GM10266 (cell line): ENCODE data around the gene GLE1.
"Not testable (repeated sequence)": the region's sequence is repeated elsewhere in the genome, so short reads cannot be mapped to it uniquely, and the experiment has no call there.

Experiments
- DNase-seq: peaks from one replicate; pipeline ENCODE4 v3.0.0; 2012; ENCODE audit errors: extremely low spot score
- CTCF ChIP-seq: IDR thresholded peaks from 2 replicates; pipeline ENCODE4 v1.5.1; 2012; ENCODE audit warnings: mild to moderate bottlenecking, low read depth; ENCODE audit not compliant: control insufficient read depth, insufficient read depth; ENCODE audit errors: missing control alignments

Gene GLE1

GRCh38 chr9:128580731-128581130 is 76.2 kb downstream of the GLE1 start:
- TF ChIP-seq CTCF, result no peak
- DNase-seq, result no peak

GRCh38 chr9:128585155-128585554 is 80.6 kb downstream of the GLE1 start:
- DNase-seq, result not testable (repeated sequence)

- DNase-seq, result not testable (repeated sequence)
Measured at GRCh38 chr9:128586934-128587333, 82.4 kb downstream of the GLE1 start.

- no peak for TF ChIP-seq CTCF
- DNase-seq, result peak; percentile 18
Measured at GRCh38 chr9:128587453-128587852, 82.9 kb downstream of the GLE1 start.

- DNase-seq, result no peak
- no peak for TF ChIP-seq CTCF
Measured at GRCh38 chr9:128588581-128589233, 84.2 kb downstream of the GLE1 start.
